ENCODE data around the gene ETFB.
A peak's percentile ranks its signal among the peaks of the same experiment; 100 is the strongest.

ETFB gene

DNA sequence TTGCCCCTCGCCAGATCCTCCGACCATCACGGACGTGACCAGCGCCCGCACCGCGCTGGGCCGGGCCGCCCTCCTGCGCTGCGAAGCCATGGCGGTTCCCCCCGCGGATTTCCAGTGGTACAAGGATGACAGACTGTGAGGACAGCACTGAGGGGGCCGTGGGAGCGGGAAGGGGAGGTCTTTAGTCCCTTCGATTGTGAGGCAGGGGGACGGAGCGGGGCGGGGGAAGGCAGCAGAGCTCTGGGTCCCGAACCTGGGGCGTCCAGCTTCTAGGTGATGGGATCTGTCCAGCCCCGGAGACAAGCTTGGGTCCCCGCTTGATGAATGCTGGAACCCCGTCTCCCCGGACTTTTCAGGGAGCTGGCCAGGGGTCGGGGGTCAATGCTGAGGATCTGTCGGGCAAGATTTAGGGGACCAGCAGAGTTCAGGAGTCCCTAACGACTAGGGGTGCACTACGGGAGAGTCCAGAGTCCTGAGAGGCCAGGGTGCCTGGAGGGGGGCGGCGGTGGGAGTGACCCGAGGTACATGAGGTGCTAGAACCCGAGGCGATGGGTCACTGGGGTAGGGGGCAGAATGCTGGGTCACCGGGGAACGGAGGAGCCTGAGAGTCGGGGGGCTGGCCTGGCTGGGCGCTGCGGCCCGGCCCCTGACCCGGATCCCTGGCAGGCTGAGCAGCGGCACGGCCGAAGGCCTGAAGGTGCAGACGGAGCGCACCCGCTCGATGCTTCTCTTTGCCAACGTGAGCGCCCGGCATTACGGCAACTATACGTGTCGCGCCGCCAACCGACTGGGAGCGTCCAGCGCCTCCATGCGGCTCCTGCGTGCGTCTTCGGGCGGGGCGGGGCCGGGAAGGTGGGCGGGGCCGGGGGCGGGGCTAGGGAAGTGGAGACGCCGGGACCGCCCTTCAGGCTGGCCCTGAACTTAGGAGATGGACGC, 38.9 kb downstream of the ETFB start:
- DNase-seq = peak; percentile 27

- no peak for DNase-seq
Measured at GRCh38 chr19:51326216-51327065, 39.7 kb downstream of the ETFB start.

GRCh38 chr19:51325161-51325976, 40.8 kb downstream of the ETFB start:
- no peak for DNase-seq

- no peak for DNase-seq
Measured at GRCh38 chr19:51324167-51324481, 42.1 kb downstream of the ETFB start.

DNA sequence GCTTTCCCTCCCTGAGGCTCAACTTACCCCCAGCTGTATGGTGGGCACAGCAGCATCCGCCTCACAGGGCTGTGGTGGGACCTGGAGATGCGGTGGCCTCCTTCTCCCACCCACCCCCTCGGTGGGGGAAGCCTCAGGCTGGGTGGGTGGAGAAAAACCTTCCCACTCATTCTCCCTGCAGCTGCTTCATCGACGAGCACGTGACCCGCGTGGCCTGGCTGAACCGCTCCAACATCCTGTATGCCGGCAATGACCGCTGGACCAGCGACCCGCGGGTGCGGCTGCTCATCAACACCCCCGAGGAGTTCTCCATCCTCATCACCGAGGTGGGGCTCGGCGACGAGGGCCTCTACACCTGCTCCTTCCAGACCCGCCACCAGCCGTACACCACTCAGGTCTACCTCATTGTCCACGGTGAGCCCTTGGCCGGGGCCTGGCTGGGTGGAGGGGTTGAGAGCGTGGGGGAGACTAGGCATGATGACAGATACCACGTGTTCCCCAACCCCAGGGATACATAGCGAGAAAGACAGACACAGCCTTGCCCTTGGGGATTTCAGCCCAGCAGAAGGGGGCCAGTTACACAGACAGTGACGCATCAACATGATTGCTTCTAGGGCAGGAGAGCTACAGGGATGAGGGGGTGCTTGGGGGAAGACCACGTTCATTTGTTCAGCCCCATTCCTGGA, 42.6 kb downstream of the ETFB start:
- DNase-seq = no peak

- DNase-seq = no peak
Measured at GRCh38 chr19:51321799-51322198, 44.4 kb downstream of the ETFB start.

- DNase-seq = no peak
Measured at GRCh38 chr19:51320280-51320657, 45.9 kb downstream of the ETFB start.

GRCh38 chr19:51319649-51320279, 46.4 kb downstream of the ETFB start:
- no peak for DNase-seq

GRCh38 chr19:51318687-51319648, 47.2 kb downstream of the ETFB start:
- DNase-seq = no peak

DNA sequence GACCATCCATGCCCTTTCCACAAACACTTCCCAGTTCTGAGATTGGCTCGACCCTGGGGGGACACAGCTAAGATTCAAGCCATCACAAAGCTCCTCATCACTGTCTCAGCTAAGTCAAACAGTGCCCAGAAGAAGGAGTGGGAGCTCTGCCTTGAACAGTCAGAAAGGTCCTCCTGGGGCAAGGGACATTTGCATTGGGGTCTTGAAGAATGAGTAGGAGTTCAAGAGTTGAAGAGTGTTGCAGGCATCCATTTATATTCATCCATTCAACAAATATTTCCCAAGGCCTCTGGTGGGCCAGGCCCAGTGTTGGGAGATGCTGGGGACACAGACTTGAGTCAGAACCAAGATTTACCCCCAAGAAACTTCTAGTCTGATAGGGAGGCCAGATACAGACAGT, 48.2 kb downstream of the ETFB start:
- DNase-seq = no peak

- DNase-seq = no peak
Measured at GRCh38 chr19:51317376-51317775, 48.8 kb downstream of the ETFB start.

DNA sequence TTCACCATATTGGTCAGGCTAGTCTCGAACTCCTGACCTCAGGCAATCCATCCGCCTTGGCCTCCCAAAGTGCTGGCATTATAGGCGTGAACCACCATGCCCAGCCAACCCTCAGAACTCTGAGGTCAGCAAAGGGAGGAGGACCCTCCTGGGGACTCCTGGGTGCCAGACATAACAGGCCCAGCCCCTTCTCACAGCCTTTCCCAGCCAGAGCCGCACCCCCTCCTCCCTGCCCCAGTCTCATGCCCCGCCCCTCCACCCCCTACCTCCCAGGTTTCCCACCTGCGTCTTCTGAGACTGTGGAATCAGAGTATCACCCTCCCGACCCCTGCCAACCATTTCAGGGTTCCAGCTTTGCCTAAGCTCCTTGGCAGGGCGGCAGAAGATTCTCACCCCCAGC, 49.5 kb downstream of the ETFB start:
- no peak for DNase-seq

DNA sequence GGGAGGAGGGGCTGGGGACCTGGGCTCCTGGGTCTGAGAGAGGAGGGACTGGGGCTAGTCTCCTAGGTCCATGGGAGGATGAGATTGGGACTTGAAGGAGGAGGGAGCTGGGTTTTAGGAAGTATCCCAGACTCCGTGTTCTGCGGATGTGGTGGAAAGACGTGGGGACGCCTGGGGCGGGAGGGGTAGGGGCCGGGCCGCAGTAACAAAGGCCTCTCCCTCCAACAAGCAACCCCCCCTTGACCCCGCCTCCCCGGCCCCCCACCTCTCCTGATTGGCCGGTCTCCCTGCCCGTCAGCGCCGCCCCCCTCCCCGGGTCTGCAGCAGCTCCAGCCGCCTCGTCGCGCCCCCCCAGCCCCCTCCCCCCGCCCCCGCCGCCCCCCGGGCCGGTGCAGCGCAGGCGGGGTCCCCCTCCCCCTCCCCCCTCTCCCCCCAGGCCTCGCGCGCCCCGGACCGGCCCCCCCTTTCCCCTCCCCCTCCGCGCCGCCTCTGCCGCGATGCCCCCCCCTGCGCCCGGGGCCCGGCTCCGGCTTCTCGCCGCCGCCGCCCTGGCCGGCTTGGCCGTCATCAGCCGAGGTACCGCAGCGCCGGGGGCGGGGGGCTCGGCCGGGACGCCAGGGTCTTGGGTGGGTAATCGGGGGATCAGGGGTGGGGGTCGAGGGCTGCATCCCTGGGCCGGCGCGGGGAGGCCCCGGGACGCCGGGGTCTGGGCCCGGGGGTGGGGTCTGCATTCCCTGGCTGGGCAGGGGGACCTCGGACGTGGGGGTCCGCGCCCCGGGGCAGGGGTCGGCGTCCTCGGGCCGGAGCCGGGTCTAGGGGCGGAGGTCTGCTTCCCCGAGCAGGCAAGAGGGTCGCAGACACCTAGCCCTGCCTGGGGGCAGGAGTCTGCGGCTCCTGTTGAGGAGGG, 54.6 kb downstream of the ETFB start, which contains the start of gene IGLON5:
IGLON5 (plus strand) TSS at position 294 of the 907 bp plus-strand sequence; CDS start at position 498, 204 bp downstream.
- no peak for DNase-seq

DNA sequence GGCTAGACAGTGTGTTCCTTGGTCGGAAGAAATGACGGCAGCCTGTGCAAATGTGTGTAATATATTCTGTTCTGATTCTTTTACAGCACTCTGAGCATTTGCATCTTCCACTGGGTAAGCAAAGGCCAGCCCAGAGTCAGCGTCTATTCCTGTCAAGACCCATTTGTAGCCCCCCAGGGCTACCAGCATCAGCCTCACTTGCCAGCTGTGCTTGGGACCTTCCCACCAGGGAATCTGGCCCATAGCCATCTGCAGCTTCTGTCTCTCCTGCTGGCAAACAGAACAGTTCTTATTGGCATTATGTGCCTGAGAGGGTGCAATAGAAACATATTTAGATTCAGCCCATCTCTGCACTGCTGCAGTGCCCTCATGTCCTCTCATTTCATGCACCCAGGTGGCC, 60.7 kb downstream of the ETFB start:
- no peak for DNase-seq

- DNase-seq = no peak
Measured at GRCh38 chr19:51301266-51301665, 64.9 kb downstream of the ETFB start.

- DNase-seq = no peak
Measured at GRCh38 chr19:51297406-51297805, 68.8 kb downstream of the ETFB start.

GRCh38 chr19:51296336-51297093, 69.7 kb downstream of the ETFB start:
- DNase-seq = no peak

DNA sequence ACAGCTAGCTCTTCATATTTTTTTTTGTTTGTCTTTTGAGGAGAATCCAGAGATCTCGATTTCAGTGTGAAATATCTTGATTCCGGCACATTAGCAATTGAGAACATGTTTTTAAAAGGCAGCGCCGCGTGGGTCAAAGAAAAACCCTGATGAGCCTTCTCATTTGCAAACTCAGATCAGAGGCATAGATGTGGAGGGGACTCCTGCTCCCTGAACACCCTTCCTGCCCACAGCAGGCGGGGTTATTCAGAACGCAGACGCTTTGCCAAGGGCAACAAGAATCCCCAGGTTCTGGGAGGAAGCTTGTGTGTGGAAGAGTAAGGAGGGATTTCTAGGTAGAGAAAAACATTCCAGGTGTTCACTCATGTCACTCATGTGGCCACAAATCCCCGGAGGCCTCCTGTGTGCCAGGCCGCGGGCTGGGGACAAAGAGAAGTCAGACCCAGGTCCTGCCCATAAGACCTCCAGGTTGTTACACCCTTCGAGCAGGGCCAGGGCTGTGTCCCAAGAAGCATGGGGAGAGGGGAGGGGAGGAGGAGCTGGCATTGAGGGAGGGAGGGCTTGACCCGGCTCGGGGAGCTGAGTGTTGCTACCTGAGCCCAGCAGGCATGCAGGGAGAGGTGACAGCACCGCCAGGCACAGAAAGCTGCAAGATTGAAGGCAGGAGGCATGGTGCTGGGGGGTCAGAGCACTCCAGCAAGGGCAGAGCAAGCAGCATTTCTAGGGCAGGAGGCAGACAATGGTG, 70.6 kb downstream of the ETFB start:
- DNase-seq = no peak
